ENCODE data around the gene HES5.
A peak's percentile ranks its signal among the peaks of the same experiment; 100 is the strongest.
"Not testable (repeated sequence)": the region's sequence is repeated elsewhere in the genome, so short reads cannot be mapped to it uniquely, and the experiment has no call there.

The HES5 gene, protein sequence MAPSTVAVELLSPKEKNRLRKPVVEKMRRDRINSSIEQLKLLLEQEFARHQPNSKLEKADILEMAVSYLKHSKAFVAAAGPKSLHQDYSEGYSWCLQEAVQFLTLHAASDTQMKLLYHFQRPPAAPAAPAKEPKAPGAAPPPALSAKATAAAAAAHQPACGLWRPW

GRCh38 chr1:2529784-2530512, at the start of gene HES5:
TSS of gene HES5 (minus strand) at chr1:2530263. CDS start at chr1:2530164, 99 bp downstream.
- no peak for DNase-seq

GRCh38 chr1:2578758-2579118, 48.7 kb upstream of the HES5 start:
- no peak for DNase-seq

- peak; percentile 58 for DNase-seq
These were observed 47.6 kb upstream of the HES5 start for GRCh38 chr1:2577565-2578075.

- no peak for DNase-seq
These were observed 46.0 kb upstream of the HES5 start for GRCh38 chr1:2575801-2576663.

DNA sequence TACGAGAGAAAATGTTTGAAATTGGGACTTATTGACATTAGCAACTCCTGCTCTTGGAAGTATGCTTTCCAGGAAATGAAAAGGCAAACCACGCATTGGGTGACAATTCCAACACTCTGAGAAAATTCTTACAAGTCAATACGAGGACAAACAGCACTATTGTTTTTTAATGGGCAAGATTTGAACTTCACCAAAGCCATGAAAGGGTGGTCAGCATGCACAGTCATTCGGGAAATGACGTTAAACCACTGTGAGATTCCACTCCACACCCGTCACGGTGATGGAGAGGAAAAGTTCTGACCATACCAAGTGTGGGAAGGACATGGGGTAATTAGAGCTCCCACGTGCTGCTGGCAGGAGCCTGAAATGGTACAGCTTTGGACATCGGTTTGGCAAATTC, 44.3 kb upstream of the HES5 start:
- no peak for DNase-seq

DNA sequence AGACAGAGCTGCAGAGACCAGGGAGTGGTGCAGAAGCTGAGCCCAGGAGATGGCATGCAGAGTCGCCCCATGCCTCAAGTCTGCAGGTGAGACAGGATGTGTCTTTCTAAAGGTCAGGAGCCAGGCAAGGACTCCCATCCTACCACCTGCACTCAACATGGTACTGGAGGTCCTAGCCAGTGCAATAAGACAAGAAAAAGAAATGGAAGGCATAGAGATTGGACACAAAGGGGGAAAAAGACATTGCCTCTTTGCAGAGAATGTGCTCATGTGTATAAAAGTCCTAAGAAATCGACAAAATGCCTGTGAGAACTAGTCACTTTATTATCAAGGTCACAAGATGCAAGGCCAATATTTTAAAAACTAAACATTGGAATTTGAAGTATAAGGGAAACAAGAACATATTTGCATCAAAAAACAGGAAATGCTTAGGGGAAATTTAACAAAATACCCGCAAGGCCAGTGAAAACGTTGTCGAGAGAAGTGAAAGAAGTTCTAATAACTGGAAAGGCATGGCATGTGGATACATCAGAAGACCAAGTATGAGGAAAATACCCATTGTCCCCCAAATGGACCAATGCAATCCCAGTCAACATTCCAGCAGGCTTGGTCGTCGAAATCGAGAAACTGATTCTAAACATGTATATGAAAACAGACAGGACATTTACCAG, 43.3 kb upstream of the HES5 start:
- DNase-seq = no peak

GRCh38 chr1:2571348-2571747, 41.3 kb upstream of the HES5 start:
- DNase-seq = no peak

- no peak for DNase-seq
These were observed 40.3 kb upstream of the HES5 start for GRCh38 chr1:2570332-2570731.

GRCh38 chr1:2569703-2570102, 39.6 kb upstream of the HES5 start:
- DNase-seq = not testable (repeated sequence)

GRCh38 chr1:2569060-2569459, 39.0 kb upstream of the HES5 start:
- no peak for DNase-seq

- DNase-seq = not testable (repeated sequence)
These were observed 38.2 kb upstream of the HES5 start for GRCh38 chr1:2568187-2568816.

DNA sequence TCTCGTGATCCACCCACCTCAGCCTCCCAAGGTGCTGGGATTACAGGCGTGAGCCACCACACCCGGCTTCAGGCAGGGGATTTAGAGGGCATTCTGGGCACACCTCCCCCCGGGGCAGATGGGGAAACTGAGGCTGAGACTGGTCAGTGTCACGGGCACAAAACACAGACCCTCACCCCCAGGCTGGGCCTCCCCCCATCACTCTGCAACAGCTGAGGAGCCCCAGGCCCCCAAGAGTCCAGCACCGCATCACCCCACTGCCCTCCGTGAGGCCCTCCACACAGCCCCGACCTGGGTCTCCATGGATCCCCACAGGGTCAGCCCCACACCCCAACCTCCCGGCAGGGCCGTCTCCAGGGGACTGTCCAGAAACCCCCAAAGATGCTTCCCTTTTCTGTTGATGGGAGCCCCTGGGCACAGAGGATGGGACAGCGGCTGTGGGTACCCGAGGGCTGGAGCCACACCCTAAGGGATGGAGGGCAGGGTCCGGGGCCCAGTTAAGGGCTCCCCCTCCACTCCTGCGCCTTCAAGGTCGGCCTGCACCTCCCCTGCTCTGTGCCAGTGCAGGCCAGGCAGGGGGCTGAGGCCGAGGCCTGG, 37.1 kb upstream of the HES5 start:
- no peak for DNase-seq

- DNase-seq = no peak
These were observed 36.3 kb upstream of the HES5 start for GRCh38 chr1:2566101-2567045.

GRCh38 chr1:2564815-2565374, 34.8 kb upstream of the HES5 start:
- DNase-seq = no peak

DNA sequence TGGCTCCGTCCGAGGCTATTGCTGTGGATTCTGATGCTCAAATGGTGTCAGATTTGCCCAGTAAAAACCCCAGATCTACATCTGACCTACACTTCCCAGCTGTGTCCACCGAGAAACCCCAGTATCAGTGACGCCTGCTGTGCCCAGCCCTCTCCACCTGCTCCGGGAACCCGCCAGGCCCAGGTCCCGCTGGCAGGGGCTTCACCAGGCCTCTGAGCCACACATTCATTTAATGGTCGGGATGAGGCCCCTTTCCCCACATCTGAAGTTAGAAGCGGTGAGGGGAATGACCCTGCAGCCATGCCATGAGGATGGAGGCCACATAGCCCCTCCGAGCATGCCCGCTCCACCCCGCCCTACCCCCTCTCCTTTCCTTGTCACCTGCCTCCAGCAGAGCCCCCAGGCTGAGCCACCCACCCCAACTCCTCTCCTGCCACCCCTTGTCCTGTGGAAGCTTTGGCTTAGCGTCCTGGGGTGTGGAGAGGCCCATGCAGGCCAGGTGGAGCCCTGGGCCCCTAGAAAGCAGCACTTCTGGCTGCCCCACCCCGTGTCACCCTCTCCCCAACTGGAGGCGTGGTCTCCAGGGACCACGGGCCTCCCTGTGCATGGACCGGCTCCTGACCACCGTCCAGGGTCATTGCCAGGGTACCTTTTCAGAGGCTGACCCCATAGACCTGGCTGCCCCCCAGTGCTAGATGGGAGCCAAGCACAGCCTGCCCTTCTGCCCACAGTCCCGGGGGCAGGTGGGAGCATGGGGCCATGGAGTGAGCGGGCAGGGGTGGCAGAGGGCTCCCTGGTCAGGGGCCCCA, 34.1 kb upstream of the HES5 start:
- no peak for DNase-seq

GRCh38 chr1:2563205-2563604, 33.1 kb upstream of the HES5 start:
- no peak for DNase-seq

DNA sequence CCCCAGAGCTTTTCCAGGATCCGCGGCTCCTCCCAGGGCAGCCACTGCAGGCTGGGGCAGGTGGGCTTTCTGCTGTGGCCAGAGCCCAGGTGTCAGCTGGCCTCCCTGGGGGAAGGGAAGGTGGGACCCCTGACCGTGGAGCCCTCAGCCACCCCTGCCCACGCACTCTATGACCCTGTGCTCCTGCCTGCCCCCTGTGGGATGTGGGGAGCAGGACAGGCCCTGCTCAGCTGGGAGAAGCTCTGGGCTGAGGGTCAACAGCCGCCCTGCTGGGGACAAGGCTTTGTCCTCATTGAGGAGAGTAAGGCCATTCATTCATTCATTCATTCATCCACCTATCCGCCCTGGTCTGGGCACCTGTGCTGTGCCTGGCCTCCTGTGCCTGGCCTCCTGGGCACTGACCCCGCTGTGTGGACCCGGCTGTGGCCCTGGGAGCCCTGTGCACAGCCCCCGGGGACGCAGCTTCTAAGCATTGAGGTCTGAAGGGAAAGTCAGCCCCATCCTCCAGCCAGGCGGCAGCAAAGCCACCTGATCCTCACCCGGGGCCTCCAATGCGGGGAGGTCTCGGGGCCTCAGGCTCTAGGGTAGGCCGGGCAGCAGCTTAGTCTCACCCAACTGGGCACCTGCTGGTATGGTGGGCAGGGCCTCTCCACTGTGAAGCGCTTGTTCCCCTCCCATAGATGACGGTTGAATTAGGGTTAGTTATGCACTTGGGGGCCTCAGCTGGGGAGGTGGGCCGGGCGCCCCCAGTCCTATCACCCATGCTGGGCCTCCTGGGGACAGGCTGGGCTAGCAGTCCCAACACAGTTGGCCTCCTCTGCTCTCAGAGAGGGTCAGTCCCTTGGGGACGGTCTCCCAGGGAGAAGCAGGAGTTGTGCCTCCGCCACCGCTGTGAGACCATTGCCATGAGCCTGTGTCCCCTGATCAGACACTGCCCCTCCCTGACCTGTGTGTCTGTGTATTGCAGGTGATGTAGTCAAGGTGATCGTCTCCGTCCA, 32.1 kb upstream of the HES5 start:
- DNase-seq = no peak

DNA sequence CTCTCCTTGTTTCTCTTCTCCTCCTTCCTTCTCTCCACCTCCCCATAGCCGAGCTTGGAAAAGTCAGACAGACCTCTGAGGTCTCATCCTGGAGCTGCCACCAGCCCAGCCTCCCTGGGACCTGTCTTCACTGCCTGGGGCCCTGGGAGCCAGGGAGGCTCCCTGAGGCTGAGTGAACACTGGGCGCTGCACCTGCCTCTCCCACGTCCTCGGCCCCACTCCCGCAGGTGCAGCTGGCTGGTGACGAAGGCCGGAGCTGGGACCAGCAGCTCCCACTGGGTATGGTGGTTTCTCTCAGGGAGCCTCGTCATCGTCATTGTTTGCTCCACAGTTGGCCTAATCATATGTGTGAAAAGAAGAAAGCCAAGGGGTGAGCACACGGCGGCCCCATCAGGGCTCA, 31.4 kb upstream of the HES5 start:
- no peak for DNase-seq
